ENCODE data around the gene SLC48A1. TPM values are rescaled to one million over a fixed set of nuclear protein-coding genes. Genes with fewer than 3 reads are reported as not detected.

The SLC48A1 gene
- total RNA-seq, 1 experiment from 2014 or later, result 151 TPM

GRCh38 chr12:47770086-47770726, 2.8 kb upstream of the SLC48A1 start:
- DNase-seq (ENCODE audit: low read depth), result no peak
- in situ Hi-C loops (cut with HindIII; ENCODE audit: low pct_unique_long_range_greater_than_20kb, low sequenced_read_pairs), result no loop called here

- in situ Hi-C loops (cut with HindIII; ENCODE audit: low pct_unique_long_range_greater_than_20kb, low sequenced_read_pairs), result no loop called here
- DNase-seq (ENCODE audit: low read depth), result no peak
These were observed 1.7 kb upstream of the SLC48A1 start for GRCh38 chr12:47771304-47771703.

GRCh38 chr12:47772094-47772660, 861 bp upstream of the SLC48A1 start:
- DNase-seq (ENCODE audit: low read depth), result no peak
- in situ Hi-C loops (cut with HindIII; ENCODE audit: low pct_unique_long_range_greater_than_20kb, low sequenced_read_pairs), result no loop called here

- peak; percentile 21 for DNase-seq (ENCODE audit: low read depth)
- in situ Hi-C loops (cut with HindIII; ENCODE audit: low pct_unique_long_range_greater_than_20kb, low sequenced_read_pairs), result no loop called here
These were observed 338 bp upstream of the SLC48A1 start for GRCh38 chr12:47772738-47773061.

GRCh38 chr12:47773858-47774580, 981 bp downstream of the SLC48A1 start:
- DNase-seq (ENCODE audit: low read depth), result peak; percentile 33

GRCh38 chr12:47774663-47775062, 1.6 kb downstream of the SLC48A1 start:
- no peak for DNase-seq (ENCODE audit: low read depth)
- in situ Hi-C loops (cut with HindIII; ENCODE audit: low pct_unique_long_range_greater_than_20kb, low sequenced_read_pairs), result no loop called here

More at GRCh38 chr12:47773858-47774580, 981 bp downstream of the SLC48A1 start:
- in situ Hi-C loops (cut with HindIII; ENCODE audit: low pct_unique_long_range_greater_than_20kb, low sequenced_read_pairs), result no loop called here

- in situ Hi-C loops (cut with HindIII; ENCODE audit: low pct_unique_long_range_greater_than_20kb, low sequenced_read_pairs), result no loop called here
- peak; percentile 62 for DNase-seq (ENCODE audit: low read depth)
These were observed 2.3 kb downstream of the SLC48A1 start for GRCh38 chr12:47775100-47775911.

- in situ Hi-C loops (cut with HindIII; ENCODE audit: low pct_unique_long_range_greater_than_20kb, low sequenced_read_pairs), result no loop called here
- peak; percentile 21 for DNase-seq (ENCODE audit: low read depth)
These were observed 3.6 kb downstream of the SLC48A1 start for GRCh38 chr12:47776471-47777143.

- in situ Hi-C loops (cut with HindIII; ENCODE audit: low pct_unique_long_range_greater_than_20kb, low sequenced_read_pairs), result no loop called here
- no peak for DNase-seq (ENCODE audit: low read depth)
These were observed 4.1 kb downstream of the SLC48A1 start for GRCh38 chr12:47777151-47777550.

GRCh38 chr12:47777741-47778558, 4.9 kb downstream of the SLC48A1 start:
- in situ Hi-C loops (cut with HindIII; ENCODE audit: low pct_unique_long_range_greater_than_20kb, low sequenced_read_pairs), result no loop called here
- peak; percentile 78 for DNase-seq (ENCODE audit: low read depth)

- in situ Hi-C loops (cut with HindIII; ENCODE audit: low pct_unique_long_range_greater_than_20kb, low sequenced_read_pairs), result no loop called here
- no peak for DNase-seq (ENCODE audit: low read depth)
These were observed 5.8 kb downstream of the SLC48A1 start for GRCh38 chr12:47778881-47779280.

GRCh38 chr12:47779301-47779942, 6.4 kb downstream of the SLC48A1 start:
- in situ Hi-C loops (cut with HindIII; ENCODE audit: low pct_unique_long_range_greater_than_20kb, low sequenced_read_pairs), result no loop called here
- DNase-seq (ENCODE audit: low read depth), result peak; percentile 75

- in situ Hi-C loops (cut with HindIII; ENCODE audit: low pct_unique_long_range_greater_than_20kb, low sequenced_read_pairs), result no loop called here
- no peak for DNase-seq (ENCODE audit: low read depth)
These were observed 7.0 kb downstream of the SLC48A1 start for GRCh38 chr12:47779943-47780504.

- peak; percentile 14 for DNase-seq (ENCODE audit: low read depth)
- in situ Hi-C loops (cut with HindIII; ENCODE audit: low pct_unique_long_range_greater_than_20kb, low sequenced_read_pairs), result no loop called here
These were observed 8.7 kb downstream of the SLC48A1 start for GRCh38 chr12:47781479-47782371.

GRCh38 chr12:47782372-47782770, 9.3 kb downstream of the SLC48A1 start:
- DNase-seq (ENCODE audit: low read depth), result no peak
- in situ Hi-C loops (cut with HindIII; ENCODE audit: low pct_unique_long_range_greater_than_20kb, low sequenced_read_pairs), result no loop called here

Measured in Caki2 (cell line).